NCI-H146 (cell line): Measurements from ENCODE around the gene MYOZ2.

Source experiments
- DNase-seq: peaks from one replicate; lab custom pipeline; 2025; lab: John Stamatoyannopoulos, UW

Gene MYOZ2

GRCh38 chr4:119135721-119136121 is at the start of gene MYOZ2:
Gene MYOZ2 (plus strand): TSS chr4:119135832. CDS start chr4:119136526, 694 bp downstream.
- DNase-seq: no peak

- DNase-seq: no peak
Measured at GRCh38 chr4:119087121-119087520, 48.5 kb upstream of the MYOZ2 start.

DNA sequence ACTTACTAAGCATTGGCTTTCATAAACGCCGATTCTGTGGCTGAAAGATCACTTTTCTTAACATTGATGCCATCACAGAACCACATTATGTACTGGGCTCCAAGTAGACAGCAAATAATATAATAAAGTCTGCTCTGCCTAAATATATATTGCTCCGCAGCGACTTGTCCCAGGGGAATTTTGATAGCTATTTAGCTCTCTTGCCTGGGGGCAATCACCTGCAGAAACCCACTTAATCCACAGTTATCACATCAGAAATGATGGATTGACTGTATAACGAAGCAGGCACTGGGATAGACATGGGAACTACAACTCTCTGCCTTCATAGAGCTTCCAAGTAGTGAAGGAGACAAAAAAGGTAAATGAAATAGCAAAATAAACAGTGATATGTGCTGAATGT is 48.0 kb upstream of the MYOZ2 start:
- no peak for DNase-seq

DNA sequence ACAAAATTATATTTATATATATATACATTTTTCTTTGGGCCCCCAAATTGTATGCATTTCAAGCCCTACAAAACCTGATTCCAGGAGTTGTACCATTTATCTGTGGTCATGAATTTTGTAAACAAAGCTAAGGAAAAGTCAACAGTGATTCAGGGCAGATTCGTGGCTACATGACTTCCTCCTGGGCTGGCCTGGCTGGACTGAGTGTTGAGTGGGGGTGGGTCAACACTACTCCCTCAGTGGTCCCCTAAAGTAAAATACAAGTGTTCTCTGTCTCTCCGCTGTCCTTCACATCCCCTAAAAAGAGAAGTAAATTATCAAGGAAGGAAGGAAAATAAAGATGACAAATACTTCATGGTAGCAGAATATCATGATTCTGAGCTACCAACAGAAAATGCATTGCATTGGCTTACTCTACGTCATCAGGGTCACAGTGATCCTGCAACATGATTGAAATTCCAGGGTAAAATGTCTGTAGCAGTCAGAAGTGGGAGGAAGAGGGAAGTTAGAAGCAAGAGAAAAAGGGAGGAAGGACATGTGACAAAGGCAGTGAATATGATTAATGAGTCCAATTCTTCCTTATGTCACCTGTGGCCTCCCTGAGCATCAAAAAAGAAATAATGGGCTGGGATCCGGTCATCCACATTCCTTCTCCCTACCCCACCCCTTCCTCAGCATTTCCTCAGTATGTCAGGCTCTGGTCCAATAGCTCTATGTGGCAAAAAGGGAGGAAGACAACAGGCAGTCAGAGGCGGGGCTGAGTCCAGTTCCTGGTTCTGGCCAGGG is 42.4 kb upstream of the MYOZ2 start:
- DNase-seq: no peak

DNA sequence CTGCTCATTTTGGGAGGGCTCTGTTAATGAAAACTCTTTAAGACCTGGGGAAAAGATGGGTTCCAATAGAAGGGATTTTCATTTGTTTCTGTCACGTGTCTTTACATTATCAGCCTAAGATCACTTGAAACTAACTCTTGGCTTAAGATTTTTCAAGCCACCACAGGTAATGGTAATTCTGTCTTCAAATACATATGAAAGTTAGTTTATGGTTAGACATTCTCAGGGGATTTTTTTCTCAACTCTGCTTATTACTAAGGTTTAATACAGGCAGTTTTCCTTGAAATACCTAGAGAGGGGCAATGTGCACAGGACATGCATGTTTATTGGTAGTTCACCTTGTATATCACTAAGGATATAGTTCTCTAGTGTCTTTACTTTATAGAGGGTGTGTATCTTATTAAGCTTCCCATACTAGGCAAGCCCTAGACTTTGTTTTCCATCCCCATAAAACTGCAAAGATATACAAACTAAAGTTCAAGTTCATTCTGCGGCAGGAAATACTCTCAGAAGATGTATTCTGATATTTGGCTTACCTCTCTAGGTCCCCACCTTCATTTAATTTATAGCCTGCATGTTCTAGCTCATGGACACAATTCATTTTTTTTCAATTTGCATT is 38.2 kb upstream of the MYOZ2 start:
- no peak for DNase-seq

DNA sequence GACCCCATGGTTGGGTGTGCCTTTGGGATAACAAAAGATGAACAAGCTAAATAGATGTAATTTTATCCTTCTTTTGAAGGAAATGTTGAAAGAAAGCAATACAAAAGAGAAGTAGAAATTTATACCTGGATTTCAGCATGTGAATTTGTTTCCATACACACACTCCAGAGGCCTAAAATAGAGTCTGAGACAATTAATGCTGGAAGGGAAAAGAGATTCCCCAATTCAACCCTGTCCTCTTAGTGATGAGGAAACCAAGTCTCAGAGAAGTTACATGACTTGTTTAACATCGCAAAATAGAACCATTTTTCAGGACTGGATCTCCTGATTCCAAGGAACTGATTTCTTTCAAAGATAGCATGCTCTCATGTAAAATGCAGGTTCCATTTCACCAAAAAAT is 37.3 kb upstream of the MYOZ2 start:
- DNase-seq: no peak

DNA sequence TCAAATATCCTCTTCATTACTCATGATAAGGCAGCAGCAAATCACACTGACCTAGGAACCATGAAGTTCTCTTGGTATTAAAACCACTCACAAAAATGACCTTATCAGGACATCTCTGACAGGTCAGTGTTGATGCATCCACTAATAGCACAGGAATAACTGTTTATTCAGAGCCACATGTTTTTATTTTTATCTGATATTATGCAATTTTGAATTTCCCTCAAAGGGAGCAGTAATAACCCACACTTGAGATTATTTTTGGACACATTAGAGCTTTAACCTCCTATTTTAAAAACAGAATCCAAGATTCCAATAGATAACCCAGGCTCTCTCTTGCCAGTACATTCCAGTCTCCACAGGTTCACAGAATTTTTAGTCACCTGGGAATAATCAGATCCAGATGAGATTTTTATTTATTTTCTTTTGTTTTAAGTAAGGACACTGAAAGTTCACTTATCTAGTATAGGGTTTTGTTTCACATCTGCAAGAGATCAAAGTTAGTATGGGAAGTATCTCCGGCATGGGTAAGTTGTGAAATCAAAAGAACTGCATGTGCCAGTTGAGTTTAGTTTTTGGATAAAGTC is 36.3 kb upstream of the MYOZ2 start:
- no peak for DNase-seq

GRCh38 chr4:119100655-119101054 is 35.0 kb upstream of the MYOZ2 start:
- no peak for DNase-seq

DNA sequence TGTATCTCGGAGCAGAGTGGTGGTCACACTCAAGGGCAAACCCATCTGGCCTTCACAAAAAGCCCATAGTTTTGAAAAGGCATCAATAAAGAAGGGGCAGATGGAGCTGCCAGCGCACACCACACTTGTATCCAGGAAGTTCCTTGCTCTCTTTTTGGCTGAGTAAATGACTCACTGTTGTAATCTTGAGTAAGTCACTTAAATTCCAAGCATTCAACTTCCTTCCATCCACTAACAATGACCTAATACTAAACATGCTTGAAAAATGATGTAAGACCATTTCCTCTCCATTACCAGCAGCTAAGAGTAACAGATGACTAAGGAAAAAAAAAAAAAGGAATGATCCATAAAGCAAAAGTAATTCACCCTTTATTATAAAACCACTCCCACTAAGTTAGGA is 32.4 kb upstream of the MYOZ2 start:
- DNase-seq: no peak

DNA sequence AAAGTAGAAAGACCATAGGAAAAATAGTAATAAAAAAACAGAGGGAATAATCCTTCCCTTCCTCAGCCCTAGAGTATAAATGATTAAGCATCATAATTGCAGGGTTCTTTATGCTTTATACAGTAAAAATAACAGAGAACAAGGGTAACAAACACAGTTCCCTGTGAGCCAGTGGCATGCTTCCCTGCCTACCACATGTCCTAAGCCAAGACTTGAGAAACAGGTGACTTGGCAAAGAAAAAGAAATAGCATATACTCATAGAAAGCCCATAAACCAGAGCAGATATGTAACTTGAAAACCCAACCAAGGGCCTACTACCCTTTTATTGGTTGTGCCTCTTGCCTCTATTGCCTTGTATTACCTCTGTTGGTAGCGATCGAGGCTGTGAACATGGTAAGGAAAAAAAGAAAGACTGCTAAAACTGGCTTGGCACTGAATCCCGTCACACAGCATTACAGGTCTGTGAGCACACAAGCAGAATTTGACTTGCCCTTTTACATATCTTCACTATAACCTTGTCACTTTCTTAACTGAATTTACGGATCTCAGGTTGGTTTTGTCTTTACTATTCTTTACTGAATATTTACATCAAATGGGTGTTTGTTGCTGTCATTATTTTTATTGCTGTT is 30.9 kb upstream of the MYOZ2 start:
- no peak for DNase-seq

- no peak for DNase-seq
Measured at GRCh38 chr4:119105605-119106004, 30.0 kb upstream of the MYOZ2 start.

DNA sequence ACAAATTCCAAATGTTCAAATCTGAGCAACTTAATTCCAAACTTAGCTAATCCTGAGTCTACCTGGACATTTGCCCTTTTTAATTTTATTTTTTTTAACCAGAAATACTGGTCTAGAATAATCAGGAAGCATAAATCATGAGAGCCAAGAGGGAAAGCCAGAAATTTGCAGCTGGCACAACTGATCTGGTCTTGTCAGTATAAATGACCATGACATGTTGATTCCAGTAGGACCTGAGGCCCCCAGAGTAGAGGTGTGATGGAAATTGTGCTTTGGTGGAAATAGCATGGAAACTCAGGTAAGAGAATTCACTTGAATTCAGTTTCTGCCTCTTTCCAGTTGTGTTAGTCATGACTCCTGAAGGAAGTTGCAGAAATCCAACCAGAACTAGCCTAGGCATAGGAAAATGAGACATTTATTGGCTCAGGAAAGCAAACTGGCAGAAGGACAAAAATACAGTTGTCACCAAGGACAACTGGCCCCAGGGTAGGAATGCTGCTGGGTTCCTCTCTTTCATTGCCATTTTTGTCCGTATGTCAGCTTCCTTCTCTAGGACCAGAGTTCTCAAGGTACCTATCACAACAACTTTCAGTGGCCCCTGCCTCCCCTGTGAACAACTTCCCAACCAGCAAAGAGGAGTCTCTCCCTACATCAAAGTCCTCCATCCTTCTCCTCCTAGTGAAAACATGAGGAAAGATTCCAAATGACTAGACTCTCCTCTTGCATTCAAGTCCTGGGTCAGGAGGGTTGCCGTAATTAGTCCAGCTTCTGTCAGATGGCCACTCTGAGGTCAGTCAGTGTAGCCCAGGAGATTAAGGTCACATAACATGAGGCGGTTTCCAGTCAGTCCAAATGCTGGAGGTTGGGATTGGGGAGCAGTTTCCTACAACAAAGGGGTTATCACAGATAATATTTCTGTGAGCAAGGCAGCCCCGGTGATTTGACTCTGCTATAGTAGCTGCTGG is 29.3 kb upstream of the MYOZ2 start:
- no peak for DNase-seq

DNA sequence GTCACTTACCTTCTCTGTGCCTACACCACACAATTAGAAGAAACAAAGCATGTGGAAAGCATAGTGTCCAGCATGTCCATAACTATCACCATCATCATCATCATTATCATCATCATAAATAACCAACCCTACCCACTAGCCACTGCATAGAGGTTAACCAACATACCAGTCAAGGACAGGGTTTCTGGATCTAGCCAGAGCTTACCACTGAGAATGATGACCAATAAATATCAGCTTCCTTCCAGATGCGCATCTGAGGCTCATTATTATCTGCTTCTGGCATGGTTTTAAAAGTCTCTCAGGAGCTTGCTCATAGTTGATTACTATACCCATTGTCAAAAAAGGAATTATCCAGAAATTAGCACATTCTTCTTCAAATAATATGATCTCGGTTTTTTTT is 25.5 kb upstream of the MYOZ2 start:
- DNase-seq: no peak

DNA sequence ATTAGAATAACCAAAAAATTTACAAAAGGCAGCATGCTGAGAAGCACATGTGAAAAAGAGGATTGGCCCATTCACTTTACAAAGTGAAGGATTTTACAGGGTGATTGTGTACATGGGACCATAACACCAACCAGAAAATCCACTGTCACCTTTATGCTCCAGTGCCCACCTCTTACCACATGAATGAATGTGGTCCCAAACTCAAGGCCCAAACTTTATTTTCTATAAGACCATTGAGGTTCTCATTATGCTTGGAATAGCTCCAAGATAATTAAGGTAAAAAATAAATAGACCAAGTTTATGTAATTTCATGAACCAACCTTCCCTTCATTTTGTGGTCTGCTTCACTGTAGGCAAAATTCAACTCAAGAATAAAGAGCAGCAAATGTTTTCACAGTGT is 24.3 kb upstream of the MYOZ2 start:
- DNase-seq: no peak

- DNase-seq: no peak
Measured at GRCh38 chr4:119113033-119113655, 22.5 kb upstream of the MYOZ2 start.

DNA sequence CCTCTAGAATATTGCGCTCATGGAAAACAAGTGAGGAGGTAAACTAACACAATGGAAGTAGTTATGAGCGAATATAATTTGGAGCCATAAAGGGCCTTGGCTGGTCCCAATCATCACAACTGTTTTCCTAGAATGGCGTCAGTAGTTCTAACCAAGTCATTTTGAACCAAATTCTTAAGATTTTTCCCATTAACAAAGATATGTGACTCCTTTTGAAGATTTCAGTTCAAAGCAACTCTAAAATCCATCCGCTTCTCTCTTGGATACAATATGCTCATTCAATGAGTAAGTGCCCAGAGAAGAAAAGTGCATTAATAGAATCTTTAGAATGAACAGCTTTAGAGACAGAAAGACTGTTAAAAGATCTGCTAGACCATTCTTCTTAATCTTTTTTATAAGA is 19.6 kb upstream of the MYOZ2 start:
- no peak for DNase-seq

DNA sequence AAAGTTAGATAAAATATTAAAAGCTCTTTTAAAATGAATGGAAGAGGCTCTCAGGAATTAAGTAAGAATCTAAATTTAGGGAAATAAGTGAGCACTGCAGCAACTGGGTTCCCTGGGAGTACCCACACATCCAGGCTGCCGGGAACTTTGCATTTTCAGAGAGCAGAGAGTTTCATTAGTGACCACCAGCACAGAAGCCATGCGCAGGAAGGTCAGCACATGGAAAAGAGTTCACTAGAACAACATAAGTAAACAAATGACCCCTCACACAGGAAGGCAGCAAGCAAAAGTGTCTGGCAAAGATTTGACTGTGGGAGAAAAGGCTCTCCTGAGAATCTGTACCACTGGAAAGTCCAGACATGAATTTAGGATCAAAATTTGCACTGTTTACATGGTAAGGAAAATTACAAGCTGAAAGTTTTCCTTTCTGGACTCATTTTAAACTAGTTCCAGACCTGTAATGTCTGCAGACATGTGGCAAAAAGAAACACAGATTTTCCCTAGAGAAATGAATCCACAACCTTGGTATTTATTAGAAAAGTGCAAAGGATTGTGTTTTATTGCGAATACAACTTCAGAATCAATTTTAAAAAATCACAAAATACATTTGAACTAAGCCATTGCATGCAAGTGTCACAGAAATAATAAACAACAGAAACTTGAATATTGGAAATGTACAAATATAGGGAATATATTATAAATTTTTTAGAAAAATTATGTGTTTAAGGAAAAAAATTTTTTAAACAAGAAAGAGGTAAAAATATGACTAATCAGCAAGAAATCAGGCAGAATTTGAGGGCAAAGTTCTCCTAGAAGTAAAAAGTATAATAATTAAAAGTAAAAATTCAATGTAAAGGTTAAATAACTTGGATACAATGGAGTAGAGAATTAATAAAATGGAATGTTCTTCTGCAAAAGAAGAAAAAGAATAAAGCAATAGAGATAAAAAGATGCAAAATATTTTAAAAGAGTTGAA is 18.4 kb upstream of the MYOZ2 start:
- DNase-seq: no peak

- no peak for DNase-seq
Measured at GRCh38 chr4:119118397-119118796, 17.2 kb upstream of the MYOZ2 start.

GRCh38 chr4:119124352-119124751 is 11.3 kb upstream of the MYOZ2 start:
- DNase-seq: no peak

DNA sequence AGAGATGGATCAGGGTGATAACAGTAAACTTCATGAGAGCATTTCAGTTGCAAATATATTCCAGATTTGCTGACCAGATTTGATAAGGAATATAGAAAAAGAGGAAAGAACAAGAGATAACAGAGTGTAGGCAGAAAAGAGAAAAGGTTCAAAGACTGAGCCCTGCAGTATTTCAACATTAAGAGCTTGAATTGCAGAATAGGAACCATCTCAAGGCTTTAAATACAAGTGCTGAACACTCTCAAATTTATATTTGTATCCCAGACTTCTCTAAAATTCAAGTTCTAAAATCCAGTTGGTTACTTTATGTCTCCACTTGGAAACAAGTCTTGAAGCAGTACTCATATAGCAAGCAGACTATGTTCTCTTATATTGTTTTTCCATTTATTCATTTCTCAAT is 9.7 kb upstream of the MYOZ2 start:
- no peak for DNase-seq
